Pancreas (tissue), 10 donors: Measurements from ENCODE around the gene ETFA. TPM values are rescaled to one million over a fixed set of nuclear protein-coding genes. Genes with fewer than 3 reads are reported as not detected.

ENCODE experiments used
- ATAC-seq, 4 donors: fragments of 200-7000 bp; cut with Tn5 transposase; one replicate each; pipeline versions ENCODE4 v1.8.0 to v1.9.1; 2020; ENCODE audit warnings: mild to moderate bottlenecking in 4 of 4, moderate library complexity in 4 of 4
- DNase-seq, 6 donors: peaks; one replicate each; pipeline ENCODE4 v3.0.0-alpha.2; 2020
- FAIRE-seq: peaks from 2 replicates; lab custom pipeline; 2012; peaks lifted over from hg19 to GRCh38; lab: Jason Lieb, UNC
- H3K27ac ChIP-seq, 4 donors: fragments of 200-600 bp; sonication (generic); 1 replicate in 3 of 4; 2 replicates in 1 of 4; pipeline versions ENCODE4 v1.5.0 to v1.8.0; 2020
- H3K27me3 ChIP-seq, 4 donors: fragments of 200-600 bp; one replicate each; pipeline ENCODE4 v1.8.0; 2021
- H3K36me3 ChIP-seq, 3 donors: fragments of 200-600 bp; sonication (generic) in 1 of 3; one replicate each; pipeline versions ENCODE4 v1.5.0 to v1.8.0; 2020 to 2021
- H3K4me1 ChIP-seq, 3 donors: fragments of 200-600 bp; one replicate each; pipeline ENCODE4 v1.8.0; 2021
- H3K4me3 ChIP-seq, 4 donors: fragments of 200-600 bp; sonication (generic) in 2 of 4; one replicate each; pipeline versions ENCODE4 v1.5.0 to v1.8.0; 2020 to 2021
- H3K9me3 ChIP-seq, 4 donors: fragments of 200-600 bp; one replicate each; pipeline ENCODE4 v1.8.0; 2021
- WGBS, 2 donors: extraction: QIAGEN DNeasy Blood & Tissue Kit; methylation state at CpG; one replicate each; pipeline ENCODE4 v1.1.7; 2013; 5-methylcytosine and 5-hydroxymethylcytosine counted together
- intact Hi-C, 3 donors: fragments of 100-400 bp; cut with DNase I; formaldehyde crosslinking; loops; one replicate each; pipeline versions ENCODE4 v1.11.1 to v1.14.2; 2022
- polyA plus RNA-seq, 2 donors: library from polyadenylated mRNA; stranded (reverse); fragments of 200-250 nt; gene quantifications; one replicate each; pipeline ENCODE4 v1.2.3, GENCODE V29; 2013
- total RNA-seq, 6 donors: library from RNA; stranded (reverse); fragmentation: NEBNext Ultra II Directional in 4 of 6; extraction: Animal tissue kit (Norgen Biotek cat#: 25700) in 4 of 6; gene quantifications; one replicate each; pipeline versions ENCODE4 v1.2.1 to v1.2.4, GENCODE V29; 2021 to 2023
- TF ChIP-seq, protein P1 (sequence below), 4 donors: fragments of 200-600 bp; sonication (generic) in 3 of 4; IDR thresholded peaks; one replicate each; pipeline versions ENCODE4 v1.5.0 to v1.8.0; 2021; ENCODE audit warnings: antibody characterized with exemption in 4 of 4
- donor health status: healthy with polysubstance abuse.
- donor health status: DM: no; HTN: no; CAD: no; lungs with moderate emphysema.
- donor health status: DM: no; HTN: no; CAD: no.
- donor health status: control.
- donor health status: control.
- donor health status: Bipolar disorder and iron deficiency.
- donor health status: DM: yes; HTN: yes; CAD: no.
- donor health status: DM: no; HTN: no; CAD: no.
- donor health status: DM: no; HTN: no; CAD: no.
- donor health status: DM: yes; HTN: yes; CAD: no.

ETFA gene
- total and polyA plus RNA-seq, 8 donors, result 27.5 to 51.2 (median 42.3) TPM

DNA sequence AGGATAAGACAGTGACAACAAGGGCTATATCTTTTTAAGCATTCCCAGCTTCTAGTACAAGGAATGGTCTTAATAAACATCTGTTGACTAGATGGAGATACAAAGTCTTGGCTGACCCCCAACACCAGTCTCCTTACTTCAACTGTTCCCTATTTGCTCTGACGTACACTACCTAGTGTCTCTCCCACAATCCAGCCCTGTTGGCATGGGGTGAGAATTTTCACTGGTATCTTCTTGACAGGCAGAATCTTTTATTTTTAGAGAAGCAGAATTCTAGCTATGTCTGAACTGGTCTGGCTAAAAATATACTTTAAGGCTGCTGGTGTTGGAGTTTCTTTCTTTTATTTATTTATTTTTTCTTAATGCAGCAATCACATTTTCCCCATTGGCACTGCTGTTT lies 82.0 kb downstream of the ETFA start:
- DNase-seq (no peak), FAIRE-seq (no peak), ATAC-seq (no peak)
- intact Hi-C loops, result no loop called here
- peaks cover 0 to 15% (median 4%) of the 10 kb centered on the region in 3 donors for H3K36me3 ChIP-seq
- no peak overlapping the region for H3K4me3 ChIP-seq
- WGBS, 2 donors, result 96% methylated on average over 1 of the region's 1 CpG
- no peaks in the 10 kb centered on the region for H3K27me3 ChIP-seq
- TF ChIP-seq, protein P1, sequence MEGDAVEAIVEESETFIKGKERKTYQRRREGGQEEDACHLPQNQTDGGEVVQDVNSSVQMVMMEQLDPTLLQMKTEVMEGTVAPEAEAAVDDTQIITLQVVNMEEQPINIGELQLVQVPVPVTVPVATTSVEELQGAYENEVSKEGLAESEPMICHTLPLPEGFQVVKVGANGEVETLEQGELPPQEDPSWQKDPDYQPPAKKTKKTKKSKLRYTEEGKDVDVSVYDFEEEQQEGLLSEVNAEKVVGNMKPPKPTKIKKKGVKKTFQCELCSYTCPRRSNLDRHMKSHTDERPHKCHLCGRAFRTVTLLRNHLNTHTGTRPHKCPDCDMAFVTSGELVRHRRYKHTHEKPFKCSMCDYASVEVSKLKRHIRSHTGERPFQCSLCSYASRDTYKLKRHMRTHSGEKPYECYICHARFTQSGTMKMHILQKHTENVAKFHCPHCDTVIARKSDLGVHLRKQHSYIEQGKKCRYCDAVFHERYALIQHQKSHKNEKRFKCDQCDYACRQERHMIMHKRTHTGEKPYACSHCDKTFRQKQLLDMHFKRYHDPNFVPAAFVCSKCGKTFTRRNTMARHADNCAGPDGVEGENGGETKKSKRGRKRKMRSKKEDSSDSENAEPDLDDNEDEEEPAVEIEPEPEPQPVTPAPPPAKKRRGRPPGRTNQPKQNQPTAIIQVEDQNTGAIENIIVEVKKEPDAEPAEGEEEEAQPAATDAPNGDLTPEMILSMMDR (IDR thresholded peaks at IDR 0.05), result no peak
- no peaks in the 10 kb centered on the region for H3K9me3 ChIP-seq
- no peak overlapping the region for H3K27ac ChIP-seq
- no peaks in the 10 kb centered on the region for H3K4me1 ChIP-seq

GRCh38 chr15:76223521-76223920 lies 87.7 kb downstream of the ETFA start:
- TF ChIP-seq, protein P1 (IDR thresholded peaks at IDR 0.05), result no peak
- ATAC-seq (no peak), DNase-seq (no peak), FAIRE-seq (no peak)
- H3K4me3 ChIP-seq, result no peak overlapping the region
- no peaks in the 10 kb centered on the region for H3K9me3 ChIP-seq
- no peak overlapping the region for H3K27ac ChIP-seq
- WGBS, 2 donors, result 95 to 100% methylated on average over 2 of the region's 2 CpGs
- H3K27me3 ChIP-seq, result no peaks in the 10 kb centered on the region
- intact Hi-C loops, result no loop called here
- peaks cover 0 to 16% (median 0%) of the 10 kb centered on the region in 3 donors for H3K36me3 ChIP-seq
- no peaks in the 10 kb centered on the region for H3K4me1 ChIP-seq

- DNase-seq, result no peak
- peak; percentile 98 for FAIRE-seq
- 94 to 98% methylated on average over 4 of the region's 4 CpGs for WGBS, 2 donors
- TF ChIP-seq, protein P1 (IDR thresholded peaks at IDR 0.05), result no peak
- no peak for ATAC-seq
- H3K4me3 ChIP-seq, result no peak overlapping the region
- no peaks in the 10 kb centered on the region for H3K9me3 ChIP-seq
- intact Hi-C loops, result no loop called here
- H3K4me1 ChIP-seq, result peaks cover 0 to 8% (median 4%) of the 10 kb centered on the region in 3 donors
- H3K27ac ChIP-seq, result no peak overlapping the region
- H3K27me3 ChIP-seq, result no peaks in the 10 kb centered on the region
- H3K36me3 ChIP-seq, result peaks cover 0 to 16% (median 0%) of the 10 kb centered on the region in 3 donors
Observed at GRCh38 chr15:76222159-76222558, 89.1 kb downstream of the ETFA start.

GRCh38 chr15:76221085-76221767 lies 90.0 kb downstream of the ETFA start:
- no peaks in the 10 kb centered on the region for H3K27me3 ChIP-seq
- peaks cover 0 to 16% (median 0%) of the 10 kb centered on the region in 3 donors for H3K36me3 ChIP-seq
- ATAC-seq, result no peak
- no peak overlapping the region for H3K4me3 ChIP-seq
- DNase-seq, result no peak
- H3K27ac ChIP-seq, result no peak overlapping the region
- WGBS, 2 donors, result 56 to 68% methylated on average over 1 of the region's 1 CpG
- TF ChIP-seq, protein P1 (IDR thresholded peaks at IDR 0.05), result no peak
- intact Hi-C loops, result no loop called here
- FAIRE-seq, result no peak
- no peaks in the 10 kb centered on the region for H3K9me3 ChIP-seq
- H3K4me1 ChIP-seq, result peaks cover 0 to 11% (median 4%) of the 10 kb centered on the region in 3 donors

DNA sequence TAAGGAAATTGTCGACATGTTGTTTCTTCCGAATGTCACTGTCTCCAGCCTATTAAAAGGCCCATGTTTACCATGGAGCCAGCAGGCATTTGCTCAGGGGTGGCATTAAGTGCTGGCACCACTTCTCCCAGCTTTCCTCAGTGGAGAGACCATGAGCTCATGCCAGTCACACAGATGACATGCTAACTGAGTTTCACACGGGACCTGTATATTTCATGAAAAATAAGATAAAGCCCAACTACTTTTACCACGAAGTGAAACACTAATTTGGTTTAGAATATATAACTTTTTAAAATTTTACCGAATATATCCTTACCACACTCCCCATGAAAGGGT lies 93.4 kb downstream of the ETFA start:
- DNase-seq, result no peak
- Histone ChIP-seq H3K9me3 (no peaks in the 10 kb centered on the region), H3K36me3 (peaks cover 0 to 8% (median 0%) of the 10 kb centered on the region in 3 donors), H3K4me3 (no peak overlapping the region), H3K27ac (no peak overlapping the region), H3K27me3 (no peaks in the 10 kb centered on the region), H3K4me1 (peaks cover 0 to 11% (median 4%) of the 10 kb centered on the region in 3 donors)
- TF ChIP-seq, protein P1 (IDR thresholded peaks at IDR 0.05), result no peak
- no peak for FAIRE-seq
- intact Hi-C loops, result no loop called here
- peak in 3 of 4 donors; percentile 40 to 63 (median 55) for ATAC-seq
- 64 to 67% methylated on average over 5 of the region's 5 CpGs for WGBS, 2 donors
